Skin epidermis (tissue), 12 donors: ENCODE data around the gene CDC25C.
"Not testable (repeated sequence)": the region's sequence is repeated elsewhere in the genome, so short reads cannot be mapped to it uniquely, and the experiment has no call there.

Experiments
- H3K27ac ChIP-seq, 21 experiments: fragments of 200-600 bp; sonication (generic) in 11 of 21; one replicate each; pipeline ENCODE4 v1.5.0; 2020; ENCODE audit warnings: mild to moderate bottlenecking in 3 of 21, inconsistent platforms in 2 of 21, moderate library complexity in 2 of 21
- H3K4me3 ChIP-seq, 7 experiments: fragments of 200-600 bp; sonication (generic) in 2 of 7; one replicate each; pipeline ENCODE4 v1.5.0; 2020; ENCODE audit warnings: inconsistent platforms in 2 of 7, mild to moderate bottlenecking in 2 of 7, moderate library complexity in 1 of 7

Gene CDC25C

DNA sequence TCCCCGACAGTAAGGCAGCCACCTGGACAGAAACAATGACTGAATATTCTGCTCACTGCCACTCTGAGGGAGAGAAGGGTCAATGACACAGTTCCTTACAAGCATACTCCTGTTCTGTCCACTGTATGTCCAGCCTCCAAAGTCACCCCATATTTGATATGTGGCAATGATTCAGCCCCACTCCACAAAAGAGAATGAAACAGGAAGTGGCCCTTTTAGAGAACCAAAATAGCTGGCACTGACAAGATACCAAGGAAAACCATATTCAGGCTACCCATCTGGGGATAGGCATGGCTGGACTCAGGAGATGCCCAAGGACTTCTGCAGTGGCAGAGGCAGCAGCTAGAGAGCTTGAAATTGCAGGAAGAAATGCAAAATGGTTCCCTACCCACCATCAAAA is 44.4 kb downstream of the CDC25C start:
- no peak overlapping the region for H3K4me3 ChIP-seq
- H3K27ac ChIP-seq, result no peak overlapping the region

DNA sequence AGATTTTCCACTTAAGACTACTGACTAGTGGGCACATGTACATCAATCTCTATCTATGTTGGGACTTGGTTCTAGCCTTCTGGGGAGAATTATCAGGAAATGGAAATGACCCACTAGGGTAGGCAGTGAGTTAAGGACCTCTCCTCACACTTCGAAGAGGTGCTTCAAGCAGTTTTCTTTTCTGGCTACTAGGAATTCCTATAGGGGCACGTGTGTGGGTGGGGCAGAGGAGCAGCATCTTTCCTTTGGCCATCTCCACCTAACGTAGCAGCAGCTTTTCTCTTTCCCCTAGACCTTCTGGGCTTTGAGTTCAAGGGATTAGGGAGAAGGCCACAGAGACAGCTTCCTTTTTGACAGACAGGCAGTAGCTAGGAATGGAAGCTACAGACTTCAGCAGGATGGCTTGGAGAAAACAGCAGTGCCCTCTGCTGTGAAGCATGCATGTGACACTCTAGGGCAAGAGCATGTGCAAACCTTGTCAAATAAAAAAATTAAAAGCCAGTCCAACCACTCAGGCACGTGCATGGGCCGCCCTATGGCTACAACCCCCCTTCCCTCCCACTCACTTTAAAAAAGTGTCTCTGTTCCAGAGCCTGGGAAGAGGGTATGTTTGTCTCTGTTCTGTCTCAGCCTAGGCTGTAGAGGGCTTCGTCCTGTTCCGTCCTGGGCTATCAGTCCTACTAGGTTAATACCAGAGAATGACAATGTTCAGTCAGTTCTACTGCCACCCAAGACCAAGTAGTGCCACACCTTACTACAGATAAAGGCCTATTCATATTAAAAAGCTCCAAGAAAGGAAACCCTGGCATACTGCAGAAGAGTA is 48.5 kb downstream of the CDC25C start:
- no peak overlapping the region for H3K4me3 ChIP-seq
- H3K27ac ChIP-seq, result no peak overlapping the region

DNA sequence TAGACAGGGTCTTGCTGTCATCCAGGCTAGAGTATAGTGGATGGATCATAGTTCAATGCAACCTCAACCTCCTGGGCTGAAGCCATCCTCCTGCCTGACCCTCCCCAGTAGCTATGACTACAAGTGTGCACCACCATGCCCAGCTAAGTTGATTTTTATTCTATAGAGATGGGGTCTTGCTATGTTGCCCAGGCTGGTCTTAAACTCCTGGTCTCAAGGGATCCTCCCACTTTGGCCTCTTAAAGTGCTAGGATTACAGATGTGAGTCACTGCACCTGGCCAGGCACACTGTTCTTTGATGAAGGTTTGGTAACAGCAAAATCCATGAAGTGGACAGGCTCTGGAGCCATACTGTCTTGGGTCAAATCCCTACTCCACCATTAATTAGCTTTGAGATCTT is 50.7 kb downstream of the CDC25C start:
- Histone ChIP-seq H3K27ac (no peak overlapping the region), H3K4me3 (no peak overlapping the region)

DNA sequence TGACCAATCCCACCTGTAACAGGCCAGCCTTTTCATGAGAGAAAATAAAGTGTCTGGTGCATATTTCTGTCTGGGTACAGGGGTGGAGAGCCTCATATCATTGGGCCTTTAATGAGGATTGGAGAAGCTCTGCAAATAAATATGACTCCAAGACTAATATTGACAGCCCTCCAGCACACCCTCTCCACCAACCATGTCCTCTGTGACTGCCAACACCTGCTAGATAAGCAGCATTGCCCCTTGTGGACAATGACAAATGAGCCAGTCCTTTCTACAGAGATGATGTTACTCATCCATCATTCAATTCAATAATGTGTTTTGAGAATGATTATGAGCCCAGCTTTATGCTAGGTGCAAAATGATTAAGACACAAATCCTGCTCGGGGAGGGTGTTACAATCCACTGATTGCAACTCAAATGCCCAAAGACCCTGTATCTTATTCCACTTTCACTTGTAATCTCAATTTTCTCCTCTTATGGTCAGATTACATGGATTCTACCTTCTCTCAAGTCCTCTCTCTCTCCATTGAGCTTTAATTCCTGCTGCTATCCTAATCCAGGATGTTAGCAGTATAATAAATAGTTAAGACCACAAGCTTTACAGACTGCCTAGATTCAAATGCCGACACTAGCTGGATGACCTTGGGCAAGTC is 55.1 kb downstream of the CDC25C start:
- no peak overlapping the region for H3K27ac ChIP-seq
- H3K4me3 ChIP-seq, result no peak overlapping the region

DNA sequence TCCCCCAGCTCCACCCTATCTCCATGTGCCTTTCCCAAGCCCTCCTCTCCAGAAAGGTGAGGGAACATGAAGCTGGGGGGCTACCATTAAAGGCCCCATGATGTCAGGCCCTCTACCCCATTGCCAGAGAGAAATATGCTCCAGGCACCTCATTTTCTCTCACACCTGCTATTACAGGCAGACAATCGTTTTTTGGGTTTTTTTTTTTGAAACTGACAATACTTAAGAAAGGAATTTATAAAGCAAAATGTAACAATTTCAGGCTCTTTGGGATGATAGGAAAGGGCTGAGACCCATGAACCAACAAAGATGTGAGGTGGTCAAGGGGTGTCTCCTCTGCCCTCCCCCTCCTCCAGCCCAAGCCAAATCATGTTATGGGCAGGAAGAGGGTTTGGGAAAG is 55.7 kb downstream of the CDC25C start:
- Histone ChIP-seq H3K4me3 (no peak overlapping the region), H3K27ac (no peak overlapping the region)

DNA sequence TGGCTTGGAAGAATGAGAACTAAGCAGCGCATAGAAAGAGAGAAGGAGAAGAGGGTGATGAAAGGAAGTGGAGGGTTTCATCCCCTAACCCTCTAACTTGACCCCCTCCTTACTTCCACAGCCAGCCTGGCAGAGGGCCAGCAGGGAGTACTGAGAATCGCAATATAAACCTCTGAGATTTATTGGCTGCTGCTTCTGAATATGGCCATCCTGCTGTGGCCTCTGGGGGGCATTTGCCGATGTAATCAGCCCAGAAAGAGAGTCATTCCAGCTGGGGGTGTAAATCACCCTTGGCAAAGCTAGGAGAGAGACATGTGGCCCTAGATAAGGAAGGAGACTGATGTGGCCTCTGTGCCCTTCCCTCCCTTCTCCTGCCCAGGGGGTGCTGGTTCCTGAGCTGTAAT is 56.2 kb downstream of the CDC25C start:
- H3K27ac ChIP-seq, result no peak overlapping the region
- H3K4me3 ChIP-seq, result no peak overlapping the region

DNA sequence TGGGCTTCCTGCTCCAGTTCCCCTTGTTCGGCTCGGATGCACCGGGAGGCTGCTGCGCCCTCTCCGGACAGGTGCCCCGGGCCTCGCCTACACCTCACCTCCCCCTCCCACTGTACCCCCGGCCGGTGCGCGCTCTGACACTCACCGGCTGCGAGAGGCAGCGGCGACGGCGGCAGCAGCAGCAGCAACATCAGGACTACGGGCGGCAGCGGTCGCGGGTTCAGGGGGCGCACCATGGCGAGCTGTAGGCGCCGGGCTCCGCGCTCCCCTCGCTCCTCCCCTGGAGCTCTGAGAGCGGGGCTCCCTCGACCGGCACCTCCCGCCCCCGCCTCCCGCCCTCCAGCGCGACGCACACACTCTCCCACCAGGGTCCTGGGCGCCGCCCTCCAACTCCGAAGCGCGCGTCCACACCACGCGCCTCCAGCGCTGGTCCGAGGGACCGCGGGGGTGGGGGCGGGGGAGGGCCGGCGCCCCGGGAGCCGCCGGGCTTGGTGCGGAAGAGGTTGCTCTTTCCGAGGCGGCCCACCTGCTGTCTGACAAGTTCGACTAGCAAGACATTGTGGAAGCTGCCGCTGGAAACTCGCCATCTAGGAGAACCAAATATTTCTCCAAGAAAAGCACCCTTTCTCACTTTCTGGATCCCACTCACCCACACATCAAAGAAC is 57.3 kb downstream of the CDC25C start, which contains the start of gene GFRA3:
Gene GFRA3 (minus strand): TSS at position 433 of the 665 bp plus-strand sequence. CDS start 197 bp downstream, at position 236.
- H3K27ac ChIP-seq, result peak within 1 kb of the TSS in 1 of 21 experiments; percentile 38
- H3K4me3 ChIP-seq, result peak within 1 kb of the TSS; percentile 17 to 46 (median 30)

DNA sequence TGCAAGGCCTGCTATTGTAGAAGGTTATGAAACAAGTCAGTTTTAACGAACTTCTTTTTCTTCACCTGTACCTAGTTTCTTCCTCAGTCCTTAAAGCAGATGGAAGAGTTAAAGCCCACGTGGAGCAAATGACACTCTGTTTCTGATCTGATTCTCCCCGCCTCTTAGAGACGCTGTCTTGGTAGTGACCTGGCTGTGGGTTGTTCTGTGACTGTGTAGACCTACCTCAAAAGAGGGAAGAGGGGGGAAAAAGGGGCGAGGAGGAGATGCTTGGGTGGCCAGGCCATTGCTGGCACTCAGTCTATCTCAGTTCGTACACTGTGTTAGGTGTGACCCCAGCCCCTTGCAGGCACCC is 57.8 kb downstream of the CDC25C start:
- peak overlapping the region in 6 of 7 experiments; percentile 17 to 46 (median 30) for H3K4me3 ChIP-seq

DNA sequence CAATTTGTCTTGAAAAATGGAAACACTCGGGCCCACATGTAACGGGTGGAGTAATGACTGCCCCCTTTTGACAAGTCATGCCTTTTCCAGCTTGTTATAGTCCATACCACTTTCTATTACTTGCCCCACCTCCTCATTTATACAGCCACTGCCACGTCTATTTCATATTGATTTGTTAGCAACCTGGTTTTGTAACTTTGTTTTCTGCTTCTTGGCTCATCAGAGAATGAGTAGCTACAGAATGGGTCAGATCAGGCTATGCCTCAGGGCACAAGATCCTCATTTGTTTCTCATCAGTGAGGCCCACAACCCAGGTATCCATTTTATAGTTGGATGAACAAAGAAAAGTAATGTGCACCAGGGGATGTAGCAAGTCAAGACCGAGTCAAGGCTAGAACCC is 58.9 kb downstream of the CDC25C start:
- no peak overlapping the region for H3K27ac ChIP-seq

More for the DNA sequence above, 57.8 kb downstream of the CDC25C start:
- H3K27ac ChIP-seq, result no peak overlapping the region

DNA sequence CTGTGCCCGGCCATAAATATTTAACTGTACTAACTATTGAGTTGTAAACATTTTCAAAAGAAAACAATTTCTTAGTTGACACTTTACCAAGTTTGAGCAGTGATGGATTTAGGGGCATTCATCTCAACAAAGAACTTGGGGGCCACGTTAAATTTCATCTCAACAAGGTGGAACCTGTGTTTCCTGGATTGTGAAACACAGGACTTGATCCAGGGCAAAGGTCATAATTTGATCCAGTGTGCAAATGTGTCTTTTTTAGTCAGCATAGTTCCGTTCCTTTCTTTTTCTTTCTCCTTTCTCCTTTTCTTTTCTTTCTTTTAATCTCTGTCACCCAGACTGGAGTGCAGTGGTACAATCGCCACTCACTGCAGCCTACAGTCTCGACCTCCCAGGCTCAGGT is 60.3 kb downstream of the CDC25C start:
- no peak overlapping the region for H3K27ac ChIP-seq
- H3K4me3 ChIP-seq, result no peak overlapping the region

More for the DNA sequence above, 58.9 kb downstream of the CDC25C start:
- H3K4me3 ChIP-seq, result no peak overlapping the region

DNA sequence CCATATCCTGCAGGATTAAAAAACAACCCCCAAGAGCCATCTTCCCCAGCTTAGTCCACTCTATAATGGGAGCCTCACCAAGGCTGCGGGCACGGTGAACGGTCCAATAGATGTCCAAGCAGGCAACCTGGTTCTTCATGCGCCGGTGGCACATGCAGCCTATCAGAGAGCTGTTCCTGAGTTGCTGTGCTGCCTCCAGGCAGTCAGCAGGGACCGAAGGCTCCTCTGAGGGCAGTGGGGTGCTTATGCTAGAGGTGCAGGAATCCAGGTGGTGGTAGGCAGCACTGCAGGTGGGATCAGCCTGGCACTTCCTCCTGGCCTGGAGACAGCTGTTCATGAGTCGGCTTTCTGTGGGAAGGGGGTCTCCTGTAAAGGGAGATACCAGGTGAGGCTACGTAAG is 67.4 kb downstream of the CDC25C start:
- no peak overlapping the region for H3K27ac ChIP-seq

DNA sequence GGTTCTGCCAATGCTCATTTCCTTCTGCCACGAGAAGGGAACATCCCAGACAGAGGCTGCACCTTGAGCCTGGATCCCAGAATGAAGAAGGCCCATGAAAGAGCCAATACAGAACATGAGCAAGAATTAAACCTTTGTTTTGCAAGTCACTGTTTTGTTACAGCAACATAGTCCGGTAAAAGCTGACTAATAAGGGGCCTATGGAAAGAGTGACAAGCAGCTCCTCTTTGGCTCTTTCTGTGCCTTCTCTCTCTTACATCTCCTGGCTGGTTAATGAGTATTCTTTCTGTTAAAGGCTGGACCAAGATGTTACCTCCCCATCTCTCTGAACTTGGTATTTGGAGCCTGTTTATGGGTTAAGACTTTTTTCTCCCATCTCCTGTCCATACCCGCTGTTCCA is 68.0 kb downstream of the CDC25C start:
- H3K4me3 ChIP-seq, result no peak overlapping the region
- H3K27ac ChIP-seq, result no peak overlapping the region

More for the DNA sequence above, 67.4 kb downstream of the CDC25C start:
- no peak overlapping the region for H3K4me3 ChIP-seq

DNA sequence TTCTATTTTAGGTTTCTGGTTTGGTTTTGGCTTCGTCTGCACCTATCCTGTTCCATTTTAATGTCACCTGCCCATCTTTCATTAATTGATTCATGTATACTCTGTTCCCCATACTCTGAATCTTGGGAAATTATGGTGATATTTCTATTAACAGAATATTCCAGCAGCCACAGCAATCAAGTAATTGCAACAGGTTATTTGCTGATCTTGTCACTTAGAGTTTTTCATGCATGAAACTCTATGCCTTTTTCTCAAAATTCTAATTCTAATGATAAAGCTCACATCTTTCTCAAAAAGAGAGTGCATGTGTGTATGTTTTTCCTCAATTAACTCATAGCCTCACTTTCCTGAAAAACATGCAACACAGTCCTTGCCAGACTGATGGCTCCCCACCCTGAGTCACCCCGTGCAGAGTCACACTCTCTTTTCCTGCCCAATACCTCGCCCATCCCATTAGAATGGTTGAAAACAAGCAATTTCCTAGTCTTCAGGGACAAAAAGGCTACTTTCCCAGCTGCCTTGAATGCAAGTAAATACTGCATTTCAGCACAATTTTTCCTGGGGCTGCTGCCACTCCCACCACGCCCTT is 72.8 kb downstream of the CDC25C start:
- Histone ChIP-seq H3K4me3 (no peak overlapping the region), H3K27ac (no peak overlapping the region)

DNA sequence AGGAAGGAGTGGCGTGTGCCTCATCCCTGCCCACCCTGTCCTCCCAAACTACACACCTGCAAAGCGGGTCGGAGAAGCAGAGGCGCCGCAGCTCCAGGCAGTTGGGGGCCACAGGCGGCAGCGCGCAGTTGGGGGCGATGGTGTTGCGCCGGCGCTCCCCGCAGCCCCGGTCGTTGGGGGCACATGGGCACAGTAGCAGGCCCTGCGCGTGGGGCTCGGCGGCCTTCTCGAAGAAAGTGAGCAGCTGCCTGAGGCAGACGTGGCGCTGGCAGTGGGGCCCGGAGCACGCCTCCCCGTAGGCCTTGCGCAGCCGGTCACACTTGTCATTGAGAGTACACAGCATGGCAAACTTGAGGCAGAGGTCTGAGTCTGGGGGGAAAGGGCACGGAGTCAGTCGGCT is 74.0 kb downstream of the CDC25C start:
- Histone ChIP-seq H3K4me3 (no peak overlapping the region), H3K27ac (no peak overlapping the region)

DNA sequence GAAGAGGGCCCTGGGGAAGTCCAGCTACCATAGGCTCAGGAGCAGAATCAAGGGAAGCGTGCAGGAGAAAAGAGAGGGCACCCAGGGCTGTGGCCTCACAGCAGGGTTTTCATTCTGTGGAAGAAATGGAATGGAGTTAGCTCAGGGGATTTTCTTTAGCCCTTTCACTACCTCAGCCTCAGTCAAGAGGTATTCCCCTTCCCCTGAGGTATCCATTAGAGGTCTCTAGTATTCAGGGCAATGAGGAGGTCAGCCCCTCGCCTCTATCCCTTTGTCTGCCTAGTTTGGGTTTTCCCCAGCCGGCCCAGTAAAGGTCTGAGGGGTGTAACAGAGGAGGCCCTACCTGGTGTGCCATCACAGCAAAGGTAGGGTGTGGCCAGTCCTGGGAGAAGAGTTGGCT is 78.7 kb downstream of the CDC25C start:
- Histone ChIP-seq H3K4me3 (no peak overlapping the region), H3K27ac (no peak overlapping the region)

DNA sequence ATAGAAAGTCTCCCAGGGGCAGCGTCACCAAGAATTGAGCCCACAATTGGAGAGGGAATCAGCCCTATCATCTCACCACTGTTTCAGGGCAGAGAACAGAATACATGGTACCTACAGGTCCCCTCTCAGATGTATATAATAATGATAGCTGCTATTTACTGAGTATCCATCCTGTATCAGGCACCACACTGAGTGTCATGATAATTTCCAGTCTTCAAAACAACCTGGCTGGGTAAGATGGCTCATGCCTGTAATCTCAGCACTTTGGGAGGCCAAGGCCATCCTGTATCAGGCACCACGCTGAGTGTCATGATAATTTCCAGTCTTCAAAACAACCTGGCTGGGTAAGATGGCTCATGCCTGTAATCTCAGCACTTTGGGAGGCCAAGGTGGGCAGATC is 83.8 kb downstream of the CDC25C start:
- not testable (repeated sequence) for H3K27ac ChIP-seq

DNA sequence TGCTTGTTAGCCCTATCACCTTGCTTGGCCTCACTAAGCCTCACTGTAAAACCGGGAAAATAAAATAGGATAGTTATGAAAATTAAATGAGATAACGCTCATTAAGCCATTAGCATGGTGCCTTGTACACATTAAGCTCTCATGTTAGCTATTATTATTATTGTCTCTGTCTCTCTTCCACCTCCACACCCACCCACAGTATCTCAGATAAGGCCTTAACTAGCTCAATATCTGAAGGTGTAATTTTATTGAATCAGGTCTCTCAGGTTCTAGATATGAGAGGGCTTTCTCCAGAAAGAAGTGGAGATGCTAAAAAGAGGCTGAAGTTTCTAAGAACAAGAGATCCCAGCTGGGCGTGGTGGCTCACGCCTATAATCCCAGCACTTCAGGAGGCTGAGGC is 84.8 kb downstream of the CDC25C start:
- no peak overlapping the region for H3K4me3 ChIP-seq
- no peak overlapping the region for H3K27ac ChIP-seq

More for the DNA sequence above, 83.8 kb downstream of the CDC25C start:
- not testable (repeated sequence) for H3K4me3 ChIP-seq

DNA sequence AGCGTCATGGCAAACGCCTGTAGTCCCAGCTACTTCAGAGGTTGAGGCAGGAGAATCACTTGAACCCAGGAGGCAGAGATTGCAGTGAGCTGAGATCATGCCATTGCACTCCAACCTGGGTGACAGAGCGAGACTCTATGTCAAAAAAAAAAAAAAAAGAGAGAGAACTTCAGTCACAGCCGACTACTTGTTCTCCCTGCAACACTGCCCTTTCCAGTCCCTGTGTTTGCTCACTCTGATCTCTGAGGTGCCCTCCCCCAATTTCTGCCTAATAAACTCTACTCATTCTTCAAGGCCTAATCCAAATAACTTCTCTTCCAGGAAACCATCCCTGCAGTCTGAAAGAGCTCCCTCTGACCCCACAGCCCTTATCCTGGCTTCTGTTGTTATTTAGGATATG is 85.3 kb downstream of the CDC25C start:
- H3K4me3 ChIP-seq, result no peak overlapping the region
- no peak overlapping the region for H3K27ac ChIP-seq

DNA sequence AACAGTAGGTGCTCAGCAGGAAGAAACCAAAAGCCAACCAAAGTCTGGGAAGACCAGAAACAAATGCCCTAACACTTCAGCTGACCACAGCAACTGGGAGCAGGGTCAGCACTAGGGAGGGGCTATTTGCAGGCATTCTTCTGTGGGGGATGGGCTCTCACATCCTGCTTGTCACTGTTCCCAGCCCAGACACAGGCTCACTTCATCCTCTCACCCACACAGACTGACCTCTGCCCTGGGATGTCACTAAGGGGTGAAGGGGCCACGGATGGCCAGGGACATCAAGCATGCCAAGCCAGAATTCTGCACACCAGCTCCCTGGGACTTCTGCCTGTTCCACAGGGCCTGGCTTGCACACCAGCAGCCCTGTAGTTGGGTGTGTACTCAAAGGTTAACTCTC is 85.9 kb downstream of the CDC25C start:
- H3K4me3 ChIP-seq, result no peak overlapping the region

DNA sequence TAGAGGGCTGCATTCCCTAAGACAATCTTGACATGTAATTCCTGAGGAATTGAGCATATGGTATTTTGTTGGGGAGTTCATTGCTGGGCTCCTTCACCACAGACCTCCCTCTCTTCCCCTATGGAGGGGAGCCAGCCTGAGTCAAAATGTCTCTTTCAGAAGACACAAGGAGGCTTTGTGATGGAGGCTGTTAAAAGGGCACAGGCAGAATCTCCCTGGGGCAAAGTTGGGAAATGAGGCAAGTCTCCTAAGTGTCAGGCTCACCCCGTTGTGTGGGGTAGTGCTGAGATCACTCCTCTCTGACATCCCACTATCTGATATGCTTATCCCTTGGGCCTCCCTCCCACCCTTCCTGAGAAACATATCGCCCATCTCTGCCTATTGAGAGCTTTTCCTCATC is 87.8 kb downstream of the CDC25C start:
- no peak overlapping the region for H3K27ac ChIP-seq
- H3K4me3 ChIP-seq, result no peak overlapping the region

More for the DNA sequence above, 85.9 kb downstream of the CDC25C start:
- H3K27ac ChIP-seq, result no peak overlapping the region
